A549 (cell line): ENCODE results near the gene RET. TPM values are rescaled to one million over a fixed set of nuclear protein-coding genes. Genes with fewer than 3 reads are reported as not detected.

Experiments
- ATAC-seq, 2 experiments: fragments of 200-7000 bp in 1 of 2; fragments of >200 bp in 1 of 2; cut with Nextera tagmentation in 1 of 2; cut with Tn5 transposase in 1 of 2; 3 replicates each; pipeline versions ENCODE4 v1.8.0 to v1.9.1; 2018 to 2020; ENCODE audit warnings: mild to moderate bottlenecking in 1 of 2, moderate library complexity in 1 of 2
- CTCF ChIA-PET: fragments of 300-600 bp; sonication (Branson Sonifier 250); formaldehyde crosslinking; extraction: SDS; loops from one replicate; lab custom pipeline; 2021; ENCODE audit warnings: antibody characterized with exemption, inconsistent platforms; lab: Yijun Ruan, JAX
- POLR2A ChIA-PET: fragments of 350-600 bp; formaldehyde crosslinking; extraction: SDS; loops from one replicate; lab custom pipeline; 2021; ENCODE audit warnings: antibody characterized with exemption, inconsistent platforms; lab: Yijun Ruan, JAX
- DNase-seq, 2 experiments: peaks; one replicate each; pipeline versions ENCODE4 v3.0.0 to v3.0.0-alpha.2; 2011 to 2016; ENCODE audit warnings: low read depth in 1 of 2, low spot score in 1 of 2
- FAIRE-seq: peaks from 2 replicates; lab custom pipeline; 2011; peaks lifted over from hg19 to GRCh38; lab: Jason Lieb, UNC
- H3K27ac ChIP-seq, 2 experiments: fragments of >200 bp; sonication (Bioruptor Twin); formaldehyde crosslinking; 3 replicates each; pipeline ENCODE4 v1.5.1; 2016 to 2017
- H3K4me1 ChIP-seq: fragments of >200 bp; sonication (Bioruptor Twin); formaldehyde crosslinking; 3 replicates; pipeline ENCODE4 v1.6.1; 2016
- H3K4me2 ChIP-seq: fragments of >200 bp; sonication (Bioruptor Twin); formaldehyde crosslinking; 3 replicates; pipeline ENCODE4 v1.6.1; 2016
- H3K4me3 ChIP-seq: fragments of >200 bp; sonication (Bioruptor Twin); formaldehyde crosslinking; 3 replicates; pipeline ENCODE4 v1.5.1; 2016
- H3K9me3 ChIP-seq: fragments of >200 bp; sonication (Bioruptor Twin); formaldehyde crosslinking; 3 replicates; pipeline ENCODE4 v1.6.1; 2016
- BCL3 ChIP-seq: fragments of >200 bp; sonication (Bioruptor Twin); formaldehyde crosslinking; IDR thresholded peaks from 3 replicates; pipeline ENCODE4 v1.6.1; 2016
- BHLHE40 ChIP-seq: IDR thresholded peaks from 2 replicates; pipeline ENCODE4 v1.6.1; 2012; ENCODE audit warnings: low read depth, low read length, inconsistent platforms
- CHD4 ChIP-seq: fragments of 200-600 bp; sonication (generic); IDR thresholded peaks from 2 replicates; pipeline ENCODE4 v1.6.1; 2016; ENCODE audit warnings: antibody characterized with exemption, mild to moderate bottlenecking, borderline replicate concordance
- CTCF ChIP-seq: fragments of >200 bp; sonication (Bioruptor Twin); formaldehyde crosslinking; IDR thresholded peaks from 3 replicates; pipeline ENCODE4 v1.5.1; 2016
- E2F6 ChIP-seq: IDR thresholded peaks from 2 replicates; pipeline ENCODE4 v1.6.1; 2012; ENCODE audit warnings: low read depth, borderline replicate concordance
- EHF ChIP-seq: fragments of 250-450 bp; sonication (Bioruptor Pico); IDR thresholded peaks from 2 replicates; pipeline ENCODE4 v1.5.0; 2020; ENCODE audit warnings: mild to moderate bottlenecking
- FOSL2 ChIP-seq, 2 experiments: fragments of 450-650 bp in 1 of 2; fragments of >200 bp in 1 of 2; sonication (Bioruptor Twin) in 1 of 2; formaldehyde crosslinking; IDR thresholded peaks; 2 replicates each; pipeline versions ENCODE4 v1.5.0 to v1.6.1; 2016 to 2020; ENCODE audit warnings: mild to moderate bottlenecking in 1 of 2, moderate library complexity in 1 of 2
- HMGXB4 ChIP-seq: fragments of 250-450 bp; sonication (Bioruptor Pico); IDR thresholded peaks from 2 replicates; pipeline ENCODE4 v1.5.0; 2021; ENCODE audit warnings: mild to moderate bottlenecking, moderate library complexity, borderline replicate concordance
- HOXB13 ChIP-seq: fragments of 250-450 bp; sonication (Bioruptor Pico); IDR thresholded peaks from 2 replicates; pipeline ENCODE4 v1.5.0; 2020; ENCODE audit warnings: low read depth, mild to moderate bottlenecking, moderate library complexity
- HOXB5 ChIP-seq: fragments of 250-450 bp; sonication (Bioruptor Pico); IDR thresholded peaks from 2 replicates; pipeline ENCODE4 v1.5.0; 2020; ENCODE audit warnings: mild to moderate bottlenecking, moderate library complexity
- MAX ChIP-seq: IDR thresholded peaks from 2 replicates; pipeline ENCODE4 v1.6.1; 2012
- MAZ ChIP-seq: fragments of 150-350 bp; IDR thresholded peaks from 2 replicates; pipeline ENCODE4 v1.6.1; 2014; ENCODE audit warnings: antibody characterized with exemption, low read depth, low read length, borderline replicate concordance
- NFE2L2 ChIP-seq: fragments of 150-350 bp; conservative IDR thresholded peaks from 2 replicates; pipeline ENCODE4 v1.6.1; 2014; ENCODE audit warnings: low read length
- NPAS2 ChIP-seq: fragments of 250-450 bp; sonication (Bioruptor Pico); IDR thresholded peaks from 2 replicates; pipeline ENCODE4 v1.8.0; 2022; ENCODE audit warnings: mild to moderate bottlenecking, moderate library complexity, borderline replicate concordance
- PHF8 ChIP-seq: fragments of 200-600 bp; sonication (generic); IDR thresholded peaks from 2 replicates; pipeline ENCODE4 v1.6.1; 2016; ENCODE audit warnings: low read depth, mild to moderate bottlenecking, antibody characterized with exemption, moderate library complexity, borderline replicate concordance
- REST ChIP-seq: fragments of 200-600 bp; sonication (generic); IDR thresholded peaks from 2 replicates; pipeline ENCODE4 v1.6.1; 2016; ENCODE audit warnings: antibody characterized with exemption, mild to moderate bottlenecking, moderate library complexity
- TFCP2L1 ChIP-seq: fragments of 250-450 bp; sonication (Bioruptor Pico); IDR thresholded peaks from 2 replicates; pipeline ENCODE4 v1.5.0; 2021; ENCODE audit warnings: mild to moderate bottlenecking
- ZNF302 ChIP-seq: fragments of 250-450 bp; sonication (Bioruptor Pico); IDR thresholded peaks from 2 replicates; pipeline ENCODE4 v1.9.0; 2021; ENCODE audit warnings: inconsistent platforms, mild to moderate bottlenecking, moderate library complexity
- ZSCAN20 ChIP-seq: fragments of 250-450 bp; sonication (Bioruptor Pico); IDR thresholded peaks from 2 replicates; pipeline ENCODE4 v1.8.0; 2022; ENCODE audit warnings: mild to moderate bottlenecking, moderate library complexity
- WGBS: methylation state at CpG from one replicate; pipeline ENCODE4 v1.1.6; 2017; ENCODE audit errors: missing lambda C conversion rate; 5-methylcytosine and 5-hydroxymethylcytosine counted together
- polyA plus RNA-seq, 4 experiments: library from polyadenylated mRNA; depleted of rRNA in 3 of 4; stranded (reverse); fragments of >200 nt; fragmentation: RNase III in 1 of 4; extraction: RNeasy Plus Mini Kit Qiagen cat#74134 plus additional on column Dnase treatment in 1 of 4; gene quantifications; 2 replicates in 3 of 4; 3 replicates in 1 of 4; pipeline ENCODE4 v1.2.3, GENCODE V29; 2011 to 2017

Gene RET
- polyA plus RNA-seq, 2 of the 4 experiments (the other 2 are of a cell fraction): 0.08 to 0.41 TPM

- no peak for FAIRE-seq
- Histone ChIP-seq H3K9me3 (no peaks in the 10 kb centered on the region), H3K27ac (no peak overlapping the region), H3K4me2 (no peak overlapping the region), H3K4me3 (no peak overlapping the region), H3K4me1 (peaks cover 6% of the 10 kb centered on the region; the same call in 1 of the 3 replicates)
- no peak for DNase-seq
- no peak for ATAC-seq
- TF ChIP-seq HOXB13 (no peak), TFCP2L1 (CRISPR knock-in tag) (no peak), BHLHE40 (no peak)
- 81% methylated on average over 11 of the region's 11 CpGs for WGBS
- POLR2A ChIA-PET: no interaction called here
- CTCF ChIA-PET: interaction anchor here (2.1 kb wide), 1 partner anchor 12 kb away, joined by 5 read pairs; no protein-coding TSS in a partner anchor
These were observed 31.1 kb upstream of the RET start for GRCh38 chr10:43045631-43046287.

GRCh38 chr10:43046288-43046991, 30.4 kb upstream of the RET start:
- 60% methylated on average over 11 of the region's 14 CpGs for WGBS

GRCh38 chr10:43047288-43047970, 29.4 kb upstream of the RET start:
- FAIRE-seq (no peak), DNase-seq (no peak), ATAC-seq (no peak)
- ChIA-PET POLR2A (no interaction called here), CTCF (interaction anchor here (2.6 kb wide), 1 partner anchor 8 kb away, joined by 5 read pairs; no protein-coding TSS in a partner anchor)
- H3K27ac ChIP-seq: no peak overlapping the region
- H3K4me2 ChIP-seq: no peak overlapping the region
- no peak overlapping the region for H3K4me3 ChIP-seq
- H3K9me3 ChIP-seq: no peaks in the 10 kb centered on the region
- H3K4me1 ChIP-seq: peaks cover 6% of the 10 kb centered on the region; the same call in 1 of the 3 replicates
- WGBS: 54% methylated on average over 8 of the region's 8 CpGs
- TF ChIP-seq HMGXB4: no peak
- TF ChIP-seq ZNF302 (CRISPR knock-in tag): no peak
- TF ChIP-seq MAX: no peak
- no peak for TF ChIP-seq CTCF
- TF ChIP-seq NPAS2 (CRISPR knock-in tag): no peak
- no peak for TF ChIP-seq ZSCAN20
- no peak for TF ChIP-seq PHF8
- TF ChIP-seq FOSL2 (IDR thresholded peaks at IDR 0.05): no peak
- no peak for TF ChIP-seq FOSL2 (CRISPR knock-in tag; IDR thresholded peaks at IDR 0.05)
- TF ChIP-seq REST: no peak
- TF ChIP-seq NFE2L2: no peak
- no peak for TF ChIP-seq EHF
- TF ChIP-seq HOXB13: no peak
- no peak for TF ChIP-seq E2F6
- TF ChIP-seq MAZ: no peak
- no peak for TF ChIP-seq CHD4
- TF ChIP-seq BCL3: no peak

More at GRCh38 chr10:43046288-43046991, 30.4 kb upstream of the RET start:
- DNase-seq (no peak), FAIRE-seq (no peak), ATAC-seq (no peak)
- TF ChIP-seq NPAS2 (CRISPR knock-in tag) (no peak), FOSL2 (IDR thresholded peaks at IDR 0.05) (no peak), FOSL2 (CRISPR knock-in tag; IDR thresholded peaks at IDR 0.05) (no peak), HOXB5 (CRISPR knock-in tag) (no peak)
- H3K4me1 ChIP-seq: peaks cover 6% of the 10 kb centered on the region; the same call in 1 of the 3 replicates
- no peak overlapping the region for H3K27ac ChIP-seq
- no peak overlapping the region for H3K4me3 ChIP-seq
- ChIA-PET POLR2A (no interaction called here), CTCF (no interaction called here)
- no peaks in the 10 kb centered on the region for H3K9me3 ChIP-seq
- no peak overlapping the region for H3K4me2 ChIP-seq
